CD4-positive, CD25-positive, alpha-beta regulatory T cell (primary cell): ENCODE measurements around the gene MORC1. TPM values are rescaled to one million over a fixed set of nuclear protein-coding genes. Genes with fewer than 3 reads are reported as not detected.

Experiments
- ATAC-seq, 2 donors: fragments of 150-1000 bp; cut with Tn5 transposase; one replicate each; pipeline ENCODE4 v1.10.0; 2021; ENCODE audit warnings: low read depth in 2 of 2, moderate number of reproducible peaks in 2 of 2, moderate library complexity in 1 of 2
- DNase-seq, 3 donors: peaks; one replicate each; pipeline versions ENCODE4 v3.0.0 to v3.0.0-alpha.2; 2012 to 2022; ENCODE audit warnings: mixed read lengths in 1 of 3
- H3K27ac ChIP-seq: one replicate; pipeline ENCODE4 v1.7.0; 2013; ENCODE audit warnings: mild to moderate bottlenecking, low read length; ENCODE audit not compliant: insufficient read depth, poor library complexity, severe bottlenecking
- H3K27me3 ChIP-seq: one replicate; pipeline ENCODE4 v1.7.0; 2013; ENCODE audit warnings: low read length; ENCODE audit not compliant: control insufficient read depth, insufficient read depth
- H3K36me3 ChIP-seq: one replicate; pipeline ENCODE4 v1.7.0; 2013; ENCODE audit warnings: mild to moderate bottlenecking, low read length, moderate library complexity; ENCODE audit not compliant: control insufficient read depth, insufficient read depth
- H3K4me1 ChIP-seq: 2 replicates; pipeline ENCODE4 v1.7.0; 2013; ENCODE audit warnings: mild to moderate bottlenecking, low read length; ENCODE audit not compliant: insufficient read depth, control insufficient read depth, poor library complexity, severe bottlenecking
- H3K4me3 ChIP-seq: one replicate; pipeline ENCODE4 v1.7.0; 2013; ENCODE audit warnings: low read depth, mild to moderate bottlenecking, low read length, moderate library complexity
- H3K9me3 ChIP-seq, 2 experiments: 1 replicate in 1 of 2; 2 replicates in 1 of 2; pipeline ENCODE4 v1.7.0; 2013; ENCODE audit warnings: low read length in 2 of 2, mild to moderate bottlenecking in 1 of 2, moderate library complexity in 1 of 2; ENCODE audit not compliant: control insufficient read depth in 2 of 2
- H3K27ac Mint-ChIP-seq, 3 donors: one replicate each; pipeline ENCODE4 v1.8.0; 2020 to 2022; ENCODE audit warnings: mild to moderate bottlenecking in 3 of 3, mixed read lengths in 3 of 3, moderate library complexity in 2 of 3
- H3K27me3 Mint-ChIP-seq: one replicate; pipeline ENCODE4 v1.8.0; 2022; ENCODE audit warnings: mild to moderate bottlenecking, mixed read lengths
- H3K36me3 Mint-ChIP-seq: one replicate; pipeline ENCODE4 v1.8.0; 2020; ENCODE audit warnings: mixed read lengths
- H3K4me1 Mint-ChIP-seq, 4 donors: one replicate each; pipeline ENCODE4 v1.8.0; 2020 to 2022; ENCODE audit warnings: mixed read lengths in 4 of 4, mild to moderate bottlenecking in 1 of 4
- H3K4me3 Mint-ChIP-seq, 4 donors: one replicate each; pipeline ENCODE4 v1.8.0; 2020 to 2022; ENCODE audit warnings: mild to moderate bottlenecking in 4 of 4, mixed read lengths in 4 of 4, moderate library complexity in 3 of 4
- H3K9me3 Mint-ChIP-seq, 7 donors: one replicate each; pipeline ENCODE4 v1.8.0; 2020 to 2022; ENCODE audit warnings: mixed read lengths in 7 of 7, mild to moderate bottlenecking in 3 of 7, moderate library complexity in 2 of 7
- polyA plus RNA-seq, 4 donors: library from polyadenylated mRNA; unstranded; fragments of 300-500 nt; fragmentation: Illumina TruSeq; gene quantifications; one replicate each; pipeline ENCODE4 v1.2.3, GENCODE V29; 2021
- total RNA-seq: library from RNA; stranded (reverse); gene quantifications from one replicate; pipeline ENCODE4 v1.2.3, GENCODE V29; 2022

Gene MORC1
- total and polyA plus RNA-seq, 5 donors from 2014 or later = 0.12 TPM; not detected in 4

- no peak overlapping the region for H3K27ac Mint-ChIP-seq
- no peaks in the 10 kb centered on the region for H3K4me1 ChIP-seq
- no peaks in the 10 kb centered on the region for H3K4me1 Mint-ChIP-seq
- ATAC-seq = no peak
- no peaks in the 10 kb centered on the region for H3K36me3 Mint-ChIP-seq
- peaks cover 5% of the 10 kb centered on the region for H3K27me3 Mint-ChIP-seq
- H3K9me3 Mint-ChIP-seq = no peaks in the 10 kb centered on the region
- no peaks in the 10 kb centered on the region for H3K9me3 ChIP-seq
- no peak overlapping the region for H3K4me3 ChIP-seq
- no peak for DNase-seq
- H3K27ac ChIP-seq = no peak overlapping the region
- H3K4me3 Mint-ChIP-seq = no peak overlapping the region
- no peaks in the 10 kb centered on the region for H3K27me3 ChIP-seq
- no peaks in the 10 kb centered on the region for H3K36me3 ChIP-seq
Measured at GRCh38 chr3:109047366-109047765, 70.6 kb downstream of the MORC1 start.

DNA sequence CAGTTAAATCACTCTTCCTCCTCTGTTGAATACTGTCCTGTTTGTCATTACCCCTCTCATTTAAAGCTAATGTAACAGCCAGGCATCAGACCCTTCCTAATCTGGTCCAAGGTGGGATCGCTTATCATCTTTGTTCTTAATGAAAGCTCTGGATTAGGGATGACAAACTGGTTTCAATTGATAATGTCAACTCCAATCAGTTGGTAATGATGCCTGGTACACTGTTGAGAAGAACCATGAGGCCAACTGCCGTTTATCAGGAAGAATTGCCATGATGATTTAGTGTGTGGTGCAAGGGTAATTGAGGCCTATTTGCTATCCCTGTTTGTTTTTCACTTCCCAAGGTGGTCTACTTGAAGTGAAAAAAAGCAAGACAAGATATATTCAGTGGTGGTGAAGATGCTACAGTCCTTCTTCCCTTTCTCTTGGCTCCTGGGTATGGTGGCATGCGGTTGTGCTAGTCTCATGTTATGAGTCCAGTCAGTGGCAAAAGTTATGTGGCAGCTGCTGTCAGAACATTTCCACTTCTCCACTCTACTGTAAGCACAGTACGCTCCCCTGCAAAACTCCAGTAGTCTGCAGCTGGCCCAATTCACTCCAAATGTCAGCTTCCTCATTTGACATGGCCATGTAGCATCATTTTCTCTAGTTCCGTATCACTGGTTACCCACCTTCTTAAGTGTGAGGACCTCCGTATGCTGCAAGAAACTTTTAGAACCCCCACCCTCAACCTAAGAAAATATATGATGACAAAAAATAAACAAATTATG is 72.5 kb downstream of the MORC1 start:
- no peaks in the 10 kb centered on the region for H3K36me3 Mint-ChIP-seq
- no peaks in the 10 kb centered on the region for H3K9me3 ChIP-seq
- H3K4me3 Mint-ChIP-seq = no peak overlapping the region
- H3K9me3 Mint-ChIP-seq = no peaks in the 10 kb centered on the region
- no peaks in the 10 kb centered on the region for H3K4me1 ChIP-seq
- H3K4me1 Mint-ChIP-seq = no peaks in the 10 kb centered on the region
- no peaks in the 10 kb centered on the region for H3K36me3 ChIP-seq
- H3K27me3 ChIP-seq = no peaks in the 10 kb centered on the region
- no peak overlapping the region for H3K27ac Mint-ChIP-seq
- H3K4me3 ChIP-seq = no peak overlapping the region
- no peak for ATAC-seq
- H3K27me3 Mint-ChIP-seq = no peaks in the 10 kb centered on the region
- no peak for DNase-seq
- no peak overlapping the region for H3K27ac ChIP-seq

GRCh38 chr3:109035082-109035481 is 82.9 kb downstream of the MORC1 start:
- no peak overlapping the region for H3K4me3 Mint-ChIP-seq
- H3K4me1 Mint-ChIP-seq = no peaks in the 10 kb centered on the region
- H3K27ac ChIP-seq = no peak overlapping the region
- H3K4me1 ChIP-seq = no peaks in the 10 kb centered on the region
- no peak overlapping the region for H3K4me3 ChIP-seq
- no peaks in the 10 kb centered on the region for H3K9me3 ChIP-seq
- no peak for DNase-seq
- H3K27me3 ChIP-seq = peaks cover 2% of the 10 kb centered on the region
- no peak overlapping the region for H3K27ac Mint-ChIP-seq
- no peaks in the 10 kb centered on the region for H3K36me3 Mint-ChIP-seq
- no peak for ATAC-seq
- no peaks in the 10 kb centered on the region for H3K36me3 ChIP-seq
- peaks cover 0 to 2% (median 0%) of the 10 kb centered on the region in 7 donors for H3K9me3 Mint-ChIP-seq
- H3K27me3 Mint-ChIP-seq = peaks cover 11% of the 10 kb centered on the region

- Histone ChIP-seq H3K36me3 (no peaks in the 10 kb centered on the region), H3K4me1 (no peaks in the 10 kb centered on the region), H3K27ac (no peak overlapping the region), H3K9me3 (no peaks in the 10 kb centered on the region), H3K27me3 (peaks cover 2% of the 10 kb centered on the region), H3K4me3 (no peak overlapping the region)
- Mint-ChIP-seq H3K36me3 (no peaks in the 10 kb centered on the region), H3K4me3 (no peak overlapping the region), H3K27ac (no peak overlapping the region), H3K4me1 (no peaks in the 10 kb centered on the region), H3K27me3 (peaks cover 11% of the 10 kb centered on the region), H3K9me3 (peaks cover 0 to 2% (median 0%) of the 10 kb centered on the region in 7 donors)
- DNase-seq = no peak
- no peak for ATAC-seq
Measured at GRCh38 chr3:109033000-109033660, 84.8 kb downstream of the MORC1 start.

- no peak overlapping the region for H3K4me3 ChIP-seq
- H3K4me1 Mint-ChIP-seq = no peaks in the 10 kb centered on the region
- DNase-seq (no peak), ATAC-seq (no peak)
- H3K4me1 ChIP-seq = no peaks in the 10 kb centered on the region
- H3K9me3 ChIP-seq = no peaks in the 10 kb centered on the region
- H3K27me3 Mint-ChIP-seq = peaks cover 6% of the 10 kb centered on the region
- no peaks in the 10 kb centered on the region for H3K36me3 ChIP-seq
- no peak overlapping the region for H3K27ac ChIP-seq
- H3K4me3 Mint-ChIP-seq = no peak overlapping the region
- H3K27ac Mint-ChIP-seq = no peak overlapping the region
- H3K27me3 ChIP-seq = peaks cover 2% of the 10 kb centered on the region
- peaks cover 0 to 2% (median 0%) of the 10 kb centered on the region in 7 donors for H3K9me3 Mint-ChIP-seq
- no peaks in the 10 kb centered on the region for H3K36me3 Mint-ChIP-seq
Measured at GRCh38 chr3:109028753-109029152, 89.2 kb downstream of the MORC1 start.

GRCh38 chr3:109026821-109027220 is 91.1 kb downstream of the MORC1 start:
- H3K36me3 ChIP-seq = no peaks in the 10 kb centered on the region
- H3K4me1 ChIP-seq = no peaks in the 10 kb centered on the region
- no peaks in the 10 kb centered on the region for H3K9me3 ChIP-seq
- Mint-ChIP-seq H3K27me3 (no peaks in the 10 kb centered on the region), H3K4me3 (no peak overlapping the region), H3K27ac (no peak overlapping the region), H3K4me1 (no peaks in the 10 kb centered on the region), H3K36me3 (no peaks in the 10 kb centered on the region), H3K9me3 (peaks cover 0 to 2% (median 0%) of the 10 kb centered on the region in 7 donors)
- H3K27me3 ChIP-seq = no peaks in the 10 kb centered on the region
- DNase-seq = no peak
- no peak overlapping the region for H3K4me3 ChIP-seq
- ATAC-seq = no peak
- H3K27ac ChIP-seq = no peak overlapping the region

DNA sequence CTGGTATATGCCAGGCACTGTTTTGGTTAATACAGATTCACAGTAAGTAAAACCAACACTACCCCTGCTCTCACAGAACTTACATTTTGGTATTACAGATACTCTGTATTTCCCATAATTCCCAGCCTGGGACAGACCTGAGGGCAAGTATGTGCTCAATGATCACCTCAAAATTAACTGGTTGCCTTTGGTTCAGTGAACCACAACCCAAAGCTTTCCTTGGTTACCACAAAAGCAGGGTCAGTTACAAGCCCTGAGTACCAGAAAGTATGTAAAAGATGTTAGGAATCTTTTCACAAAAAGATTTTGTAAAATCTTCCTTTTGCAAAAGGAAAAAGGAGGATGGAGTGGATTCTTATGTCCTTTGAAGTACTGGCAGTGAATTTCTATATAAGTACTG is 92.0 kb downstream of the MORC1 start:
- ATAC-seq (no peak), DNase-seq (no peak)
- H3K9me3 ChIP-seq = no peaks in the 10 kb centered on the region
- Mint-ChIP-seq H3K4me3 (no peak overlapping the region), H3K4me1 (no peaks in the 10 kb centered on the region), H3K9me3 (peaks cover 0 to 2% (median 0%) of the 10 kb centered on the region in 7 donors), H3K27me3 (no peaks in the 10 kb centered on the region), H3K36me3 (no peaks in the 10 kb centered on the region), H3K27ac (no peak overlapping the region)
- H3K27me3 ChIP-seq = no peaks in the 10 kb centered on the region
- no peak overlapping the region for H3K27ac ChIP-seq
- H3K36me3 ChIP-seq = no peaks in the 10 kb centered on the region
- no peaks in the 10 kb centered on the region for H3K4me1 ChIP-seq
- H3K4me3 ChIP-seq = no peak overlapping the region
